Measurements from ENCODE around the gene ORM2.

ORM2 gene

DNA sequence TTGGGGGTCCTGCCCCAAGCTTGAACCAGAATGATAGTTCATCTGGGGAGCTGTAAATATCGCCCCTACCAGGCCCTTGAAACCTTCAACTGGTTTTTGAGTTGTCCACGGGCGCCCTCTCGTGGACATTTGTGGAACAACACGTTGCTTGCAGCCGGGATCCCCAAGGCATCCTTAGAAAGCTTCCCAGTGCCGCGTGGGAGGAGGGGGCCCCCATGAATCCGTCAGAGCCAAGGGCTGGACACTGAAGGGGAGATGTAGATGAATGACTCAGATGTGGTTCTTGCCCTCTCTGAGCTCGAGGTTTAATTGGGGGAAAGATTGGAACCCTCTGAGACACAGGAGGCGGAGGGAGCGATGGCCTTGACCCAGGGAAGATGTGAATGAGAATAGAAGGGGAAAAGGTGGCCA lies 38.6 kb upstream of the ORM2 start:
- in situ Hi-C loops (cut with MboI; ENCODE audit: low sequenced_read_pairs) = loop anchor here (25.0 kb wide), 1 partner anchor 204 kb away; the partner anchor contains the start of genes AMBP and KIF12

GRCh38 chr9:114291886-114292590 lies 37.6 kb upstream of the ORM2 start:
- in situ Hi-C loops (cut with MboI; ENCODE audit: low sequenced_read_pairs) = loop anchor here (25.0 kb wide), 1 partner anchor 205 kb away; the partner anchor contains the start of genes AMBP and KIF12

- in situ Hi-C loops (cut with MboI; ENCODE audit: low sequenced_read_pairs) = loop anchor here (25.0 kb wide), 1 partner anchor 207 kb away; the partner anchor contains the start of genes AMBP and KIF12
These were observed 35.0 kb upstream of the ORM2 start for GRCh38 chr9:114294664-114295063.

DNA sequence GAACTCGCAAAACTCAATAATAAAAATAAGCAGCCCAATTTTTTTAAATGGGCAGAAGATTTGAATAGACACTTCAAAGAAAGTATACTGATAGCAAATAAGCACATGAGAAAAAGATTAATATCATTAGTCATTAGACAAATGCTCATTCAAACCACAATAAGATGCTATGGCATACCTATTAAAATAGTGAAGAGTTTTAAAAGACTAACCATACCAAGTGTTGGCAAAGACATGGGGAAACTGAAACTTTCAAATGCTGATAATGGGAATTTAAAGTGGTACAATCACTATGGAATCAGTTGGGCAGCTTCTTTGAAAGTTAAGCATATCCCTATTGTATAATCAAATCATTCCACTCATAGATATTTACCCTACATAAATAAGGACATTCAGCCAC lies 33.3 kb upstream of the ORM2 start:
- in situ Hi-C loops (cut with MboI; ENCODE audit: low sequenced_read_pairs) = loop anchor here (25.0 kb wide), 1 partner anchor 209 kb away; the partner anchor contains the start of genes AMBP and KIF12

- in situ Hi-C loops (cut with MboI; ENCODE audit: low sequenced_read_pairs) = loop anchor here (25.0 kb wide), 1 partner anchor 212 kb away; the partner anchor contains the start of genes AMBP and KIF12
These were observed 30.1 kb upstream of the ORM2 start for GRCh38 chr9:114299286-114300152.

DNA sequence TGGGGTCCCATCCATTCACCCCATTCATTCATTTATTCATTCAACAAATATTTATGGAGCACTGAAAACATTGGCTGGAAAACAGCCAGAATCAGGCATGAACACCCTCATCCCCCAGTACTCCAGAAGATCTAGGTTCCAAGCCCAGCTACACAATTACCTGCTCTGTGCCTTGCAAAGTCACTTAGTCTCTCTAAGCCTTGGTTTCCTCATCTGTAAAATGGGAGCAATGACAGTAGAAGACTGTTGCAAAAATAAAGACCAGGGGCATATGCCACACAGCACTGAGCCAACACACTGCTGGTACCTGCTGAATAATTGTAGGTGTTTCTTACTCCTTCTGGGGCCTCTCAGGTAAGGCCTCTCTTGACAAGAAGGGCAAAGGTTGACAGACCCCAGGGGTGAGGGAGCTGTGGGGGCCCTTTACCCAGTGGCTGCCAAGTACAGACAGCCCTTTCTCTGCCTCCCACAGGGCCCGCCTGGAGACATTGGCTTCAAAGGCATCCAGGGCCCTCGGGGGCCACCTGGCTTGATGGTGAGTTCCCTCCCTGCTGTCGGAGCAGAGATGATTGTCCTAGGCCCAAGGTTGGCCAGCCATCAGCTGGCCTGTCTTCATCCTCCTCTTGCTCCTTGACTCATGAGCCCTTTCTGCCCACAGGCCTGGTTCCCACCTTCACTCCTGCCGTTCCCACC lies 29.4 kb upstream of the ORM2 start:
- in situ Hi-C loops (cut with MboI; ENCODE audit: low sequenced_read_pairs) = no loop called here

- in situ Hi-C loops (cut with MboI; ENCODE audit: low sequenced_read_pairs) = no loop called here
These were observed 28.5 kb upstream of the ORM2 start for GRCh38 chr9:114300846-114301797.

DNA sequence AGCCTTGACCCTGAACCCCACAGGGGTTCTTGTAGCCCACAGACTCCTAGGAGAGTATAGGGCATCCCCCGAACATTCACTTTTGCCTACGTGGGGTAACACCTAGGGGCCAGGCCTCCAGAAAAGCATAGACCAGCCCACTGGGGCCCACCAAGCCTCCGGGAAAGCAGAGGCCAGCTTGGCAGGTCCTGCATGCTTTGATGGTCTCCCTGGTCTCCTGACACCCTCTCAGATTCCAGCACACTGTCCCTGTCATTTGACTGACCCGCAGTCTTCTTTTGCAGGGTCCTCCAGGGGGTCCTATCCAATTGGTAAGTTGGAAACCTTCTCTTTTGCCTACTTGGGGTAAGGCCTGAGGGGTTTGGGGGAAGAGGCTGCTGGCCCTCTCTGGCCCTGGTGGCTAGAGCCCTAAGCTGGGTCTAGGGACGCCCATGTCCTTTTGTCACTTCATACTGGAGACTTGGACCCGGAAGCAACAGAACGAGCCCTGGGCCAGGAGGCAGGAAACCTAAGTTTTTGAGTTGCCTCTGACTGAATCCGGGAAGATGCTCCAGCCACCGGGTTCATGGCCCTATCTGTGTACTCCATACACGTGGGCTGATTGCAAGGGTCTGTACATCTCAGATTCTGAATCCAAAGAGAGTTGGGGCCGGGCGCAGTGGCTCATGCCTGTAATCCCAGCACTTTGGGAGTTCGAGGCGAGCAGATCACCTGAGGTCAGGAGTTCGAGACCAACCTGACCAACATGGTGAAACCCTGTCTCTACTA lies 27.7 kb upstream of the ORM2 start:
- in situ Hi-C loops (cut with MboI; ENCODE audit: low sequenced_read_pairs) = no loop called here

GRCh38 chr9:114302727-114303126 lies 26.9 kb upstream of the ORM2 start:
- in situ Hi-C loops (cut with MboI; ENCODE audit: low sequenced_read_pairs) = no loop called here

GRCh38 chr9:114303571-114303970 lies 26.1 kb upstream of the ORM2 start:
- in situ Hi-C loops (cut with MboI; ENCODE audit: low sequenced_read_pairs) = no loop called here

DNA sequence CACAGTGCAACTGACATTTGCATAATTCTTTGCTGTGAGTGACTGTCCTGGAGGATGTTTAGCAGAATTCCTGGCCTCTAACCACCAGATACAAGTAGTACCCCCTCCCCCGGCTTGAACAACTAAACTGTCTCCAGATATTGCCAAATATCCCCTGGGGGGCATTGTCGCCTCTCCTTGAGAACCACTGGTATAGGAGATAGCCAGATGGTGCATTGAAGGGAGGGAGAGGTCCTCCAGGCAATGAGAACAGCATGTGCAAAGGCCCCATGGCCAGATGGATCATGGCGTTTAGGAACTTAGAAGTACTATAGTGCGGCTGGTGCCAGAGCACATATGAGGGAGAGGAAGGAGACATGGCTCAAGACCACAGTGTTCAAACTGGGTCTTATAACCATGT lies 25.7 kb upstream of the ORM2 start:
- in situ Hi-C loops (cut with MboI; ENCODE audit: low sequenced_read_pairs) = no loop called here

DNA sequence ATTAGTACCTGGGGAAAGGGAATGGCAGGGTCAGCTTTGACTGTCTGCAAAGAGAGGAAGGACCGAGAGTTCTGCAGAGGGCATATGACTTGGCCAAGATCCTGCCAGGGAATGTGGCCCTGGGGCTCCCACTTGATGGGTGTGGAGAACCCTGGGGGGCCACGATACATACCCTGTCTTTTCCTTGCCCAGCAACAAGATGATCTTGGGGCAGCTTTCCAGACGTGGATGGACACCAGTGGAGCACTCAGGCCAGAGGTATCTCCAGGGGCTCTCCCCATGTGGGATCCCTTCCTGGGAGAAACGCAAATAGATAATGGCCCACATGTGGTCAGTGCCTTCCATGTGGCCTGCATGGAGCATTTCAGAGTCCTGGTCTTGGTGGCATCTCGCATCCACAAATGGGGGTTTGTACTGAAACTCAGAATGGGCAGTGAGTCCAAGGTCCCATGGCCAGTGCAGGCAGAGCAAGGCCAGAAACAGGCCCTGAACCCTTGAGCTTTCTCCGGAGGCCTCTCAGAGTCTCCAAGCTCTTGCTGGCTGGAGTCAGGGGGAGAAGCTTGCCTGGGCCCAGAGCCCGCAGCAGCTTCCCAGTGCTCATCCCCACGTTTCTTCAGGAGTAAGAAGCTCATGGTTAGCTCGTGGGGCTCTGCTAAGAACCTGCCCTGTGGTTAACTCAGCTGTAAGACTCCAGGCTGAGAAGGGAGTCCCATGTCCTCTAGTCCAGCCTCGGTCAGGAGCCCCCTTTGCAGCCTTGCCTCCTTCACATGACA lies 25.1 kb upstream of the ORM2 start:
- in situ Hi-C loops (cut with MboI; ENCODE audit: low sequenced_read_pairs) = no loop called here

DNA sequence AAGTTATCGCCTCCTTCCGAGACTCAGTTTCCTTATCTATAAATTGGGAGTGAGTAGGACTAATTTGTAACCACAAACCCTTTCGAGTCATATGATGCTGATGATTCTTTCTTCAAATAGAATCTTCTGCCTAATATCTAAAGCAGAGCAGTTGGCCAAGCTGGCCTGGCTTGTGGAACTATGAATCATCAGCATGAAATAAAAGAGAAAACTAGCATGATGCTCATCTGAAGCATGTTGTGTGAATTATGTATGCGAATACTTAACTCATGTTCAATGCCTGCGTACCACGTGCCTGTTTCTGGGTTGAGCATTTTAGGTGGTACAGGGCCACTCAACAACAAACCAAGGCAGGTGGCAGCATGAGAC lies 21.8 kb upstream of the ORM2 start:
- in situ Hi-C loops (cut with MboI; ENCODE audit: low sequenced_read_pairs) = no loop called here

- in situ Hi-C loops (cut with MboI; ENCODE audit: low sequenced_read_pairs) = no loop called here
These were observed 21.2 kb upstream of the ORM2 start for GRCh38 chr9:114308361-114308950.

GRCh38 chr9:114309096-114309495 lies 20.6 kb upstream of the ORM2 start:
- in situ Hi-C loops (cut with MboI; ENCODE audit: low sequenced_read_pairs) = no loop called here

DNA sequence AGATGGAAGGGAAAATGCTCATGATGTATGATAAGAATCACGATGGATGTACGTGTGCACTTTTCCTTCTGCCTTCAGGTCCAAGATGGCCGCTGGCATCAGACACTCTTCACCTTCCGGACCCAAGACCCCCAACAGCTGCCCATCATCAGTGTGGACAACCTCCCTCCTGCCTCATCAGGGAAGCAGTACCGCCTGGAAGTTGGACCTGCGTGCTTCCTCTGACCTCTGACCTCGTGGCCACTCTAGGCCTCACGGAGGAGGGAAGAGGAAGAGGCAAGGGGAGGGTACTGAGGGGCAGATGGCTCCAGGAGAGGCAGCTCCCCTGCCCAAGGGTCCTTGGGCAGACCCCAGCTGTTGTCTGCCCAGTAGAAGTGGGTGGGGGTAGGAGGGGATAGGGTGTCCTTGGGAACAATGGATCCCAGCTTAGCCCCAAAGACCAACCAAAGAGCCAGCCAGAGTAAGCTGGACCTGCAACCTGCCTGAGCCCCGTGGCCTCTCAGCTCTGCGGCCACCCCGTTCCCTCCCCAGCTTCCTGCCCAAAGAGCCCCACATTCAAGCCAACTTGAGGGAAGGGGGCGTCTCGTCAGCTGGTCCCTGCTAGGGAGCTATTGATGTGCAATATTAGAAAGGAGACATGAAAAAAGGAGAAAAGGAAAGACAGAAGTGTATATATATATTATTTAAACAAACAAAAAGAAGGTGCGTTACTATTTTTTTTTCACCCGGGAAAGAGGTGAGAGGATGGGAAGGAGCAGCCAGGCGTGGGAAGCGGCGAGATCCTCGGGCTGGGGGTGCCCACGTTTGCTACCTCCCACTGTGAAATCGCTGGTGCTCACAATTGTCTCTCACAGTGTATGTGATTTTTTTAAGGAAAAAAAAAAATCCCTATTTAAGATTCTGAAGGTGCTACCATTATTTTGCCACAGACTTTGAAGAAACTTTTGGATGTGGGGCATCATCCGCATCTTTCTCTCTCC lies 18.9 kb upstream of the ORM2 start:
- in situ Hi-C loops (cut with MboI; ENCODE audit: low sequenced_read_pairs) = no loop called here
